Right renal pelvis (tissue), 4 donors: Measurements from ENCODE around the gene NUDT19. TPM values are rescaled to one million over a fixed set of nuclear protein-coding genes. Genes with fewer than 3 reads are reported as not detected.
A peak's percentile ranks its signal among the peaks of the same experiment; 100 is the strongest.
"Not testable (repeated sequence)": the region's sequence is repeated elsewhere in the genome, so short reads cannot be mapped to it uniquely, and the experiment has no call there.

ENCODE experiments used
- DNase-seq, 4 donors: peaks; one replicate each; pipeline ENCODE4 v3.0.0-alpha.2; 2013; ENCODE audit warnings: low read depth in 4 of 4, low spot score in 3 of 4, missing footprints in 1 of 4
- polyA plus RNA-seq, 4 donors: library from polyadenylated mRNA; unstranded; fragments of 120-200 nt; gene quantifications; one replicate each; pipeline ENCODE4 v1.2.1, GENCODE V29; 2013; ENCODE audit not compliant: insufficient read length in 4 of 4

The NUDT19 gene
- polyA plus RNA-seq = 10 to 100 TPM; 11.5 to 14.2 (median 13.1) TPM

DNA sequence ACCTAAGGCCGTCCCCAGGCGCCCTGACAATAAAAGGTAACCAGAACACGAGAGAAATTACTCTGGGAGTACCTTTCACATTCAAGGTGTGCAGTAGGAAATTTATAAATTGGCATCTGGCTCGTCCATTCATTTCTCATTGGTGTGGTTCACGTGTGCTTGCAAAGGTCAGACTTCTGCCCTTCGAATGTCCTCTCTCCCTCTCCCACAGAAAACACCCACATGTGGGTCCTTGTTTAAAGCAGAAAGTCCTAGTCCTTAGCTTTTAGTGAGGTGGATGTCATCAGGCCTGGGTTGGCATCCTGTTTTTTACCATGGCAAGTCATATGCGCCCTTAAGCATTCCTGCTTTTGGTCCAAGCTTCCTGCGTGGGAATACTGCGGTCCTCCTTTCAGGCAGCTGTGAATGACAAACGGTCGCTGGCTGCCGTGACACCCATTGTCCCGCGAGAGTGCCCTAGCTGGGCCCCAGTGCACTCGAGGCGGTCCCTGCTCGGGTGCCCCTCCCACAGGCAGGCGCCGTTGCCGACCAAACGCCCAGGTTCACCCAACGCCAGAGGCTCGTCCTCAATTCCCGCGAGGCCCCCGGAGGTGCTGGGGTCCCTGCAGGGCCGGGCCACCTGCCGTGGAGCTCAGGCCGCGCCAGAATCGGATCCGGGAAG, at the start of gene NUDT19:
Gene NUDT19 (plus strand): TSS at position 531 of the 661 bp plus-strand sequence. CDS start 140 bp downstream, outside the sequence.
- peak in 3 of 4 donors; percentile 65 to 75 (median 74) for DNase-seq

DNA sequence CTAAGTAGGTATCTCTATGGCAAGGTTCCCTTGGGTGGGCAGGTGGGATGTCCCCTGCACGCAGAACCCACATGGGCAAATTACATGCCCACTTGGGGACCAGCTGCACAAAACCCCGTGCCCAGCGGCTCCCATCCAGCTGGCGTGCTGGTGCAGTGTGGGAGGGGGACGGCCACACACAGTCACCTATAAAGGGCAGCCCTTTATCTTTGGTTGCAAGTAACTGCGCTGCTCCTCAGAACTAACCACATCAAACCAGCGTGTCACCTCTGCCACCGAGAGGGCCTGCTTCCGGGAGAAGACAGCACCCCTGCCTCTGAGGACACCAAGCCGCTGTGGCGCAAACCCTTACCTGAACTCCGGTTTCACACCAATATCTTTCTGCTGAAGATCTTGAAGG, 48.9 kb upstream of the NUDT19 start:
- no peak for DNase-seq

DNA sequence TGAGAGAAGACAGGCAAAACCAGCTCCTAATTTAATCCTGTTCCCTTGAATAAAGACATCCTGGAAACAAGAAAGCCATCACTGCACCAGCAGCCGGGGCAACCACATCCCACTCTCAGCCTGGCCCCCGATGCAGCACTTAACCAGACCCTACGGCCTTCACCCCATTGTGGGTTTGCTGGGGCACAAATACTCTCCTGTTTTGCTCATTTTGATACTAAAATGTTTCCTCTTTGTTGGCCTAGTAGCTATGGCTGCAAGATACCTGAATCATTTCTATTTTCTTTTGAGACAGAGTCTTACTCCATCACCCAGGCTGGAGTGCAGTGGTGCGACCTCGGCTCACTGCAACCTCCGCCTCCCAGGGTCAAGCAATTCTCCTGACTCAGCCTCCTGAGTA, 45.1 kb upstream of the NUDT19 start:
- DNase-seq = no peak

DNA sequence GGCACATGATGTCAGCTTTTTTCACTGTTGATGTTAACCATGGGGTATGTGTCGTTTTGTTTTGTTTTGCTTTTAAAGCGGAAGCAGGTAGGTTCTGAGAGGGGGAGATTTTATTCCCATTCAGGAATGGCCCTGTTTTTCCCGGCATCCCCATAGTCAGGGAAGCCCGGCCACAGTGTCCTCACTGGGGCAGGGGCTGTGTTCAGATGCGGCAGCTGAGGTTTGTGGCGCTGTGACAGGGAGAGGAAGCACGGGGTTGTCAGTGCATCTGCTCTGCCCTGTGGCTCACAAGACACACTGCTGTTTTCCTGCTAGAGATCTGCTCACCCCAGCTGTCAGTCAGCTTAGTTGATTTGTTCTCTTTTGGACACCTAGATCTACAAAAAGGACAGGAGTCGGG, 44.3 kb upstream of the NUDT19 start:
- no peak for DNase-seq

DNA sequence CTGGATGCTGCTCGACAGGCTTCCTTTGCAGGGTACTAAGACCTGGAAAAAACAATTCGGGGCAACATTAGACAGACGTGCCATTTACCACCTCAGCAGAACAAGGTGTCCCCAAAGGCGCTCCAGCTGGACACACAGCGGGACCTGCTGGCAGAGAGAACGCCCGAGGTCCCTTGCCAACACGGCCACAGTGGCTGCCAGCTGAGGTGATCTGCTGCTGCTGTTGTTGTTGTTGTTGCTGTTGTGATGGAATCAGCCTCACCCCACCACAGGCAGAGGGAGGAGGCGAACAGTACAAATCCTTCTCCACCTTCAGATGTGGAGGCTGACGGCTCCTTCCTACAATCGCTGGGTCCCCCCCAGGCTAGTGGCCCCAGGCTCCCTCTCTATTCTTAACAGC, 41.9 kb upstream of the NUDT19 start:
- no peak for DNase-seq

DNA sequence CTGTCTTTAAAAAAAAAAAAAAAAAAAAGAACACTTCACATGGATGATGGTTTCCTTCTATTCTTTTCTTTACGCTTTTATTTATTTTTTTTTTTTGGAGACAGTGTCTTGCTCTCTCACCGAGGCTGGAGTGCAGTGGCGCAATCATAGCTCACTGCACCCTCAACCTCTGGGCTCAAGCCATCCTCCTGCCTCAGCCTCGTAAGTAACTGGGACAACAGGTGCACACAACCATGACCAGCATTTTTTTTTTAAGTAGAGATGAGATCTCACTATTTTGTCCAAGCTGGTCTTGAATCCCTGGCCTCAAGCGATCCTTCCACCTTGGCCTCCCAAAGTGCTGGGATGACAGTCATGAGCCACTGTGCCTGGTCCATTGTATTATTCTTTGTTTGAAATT, 41.0 kb upstream of the NUDT19 start:
- no peak for DNase-seq

DNA sequence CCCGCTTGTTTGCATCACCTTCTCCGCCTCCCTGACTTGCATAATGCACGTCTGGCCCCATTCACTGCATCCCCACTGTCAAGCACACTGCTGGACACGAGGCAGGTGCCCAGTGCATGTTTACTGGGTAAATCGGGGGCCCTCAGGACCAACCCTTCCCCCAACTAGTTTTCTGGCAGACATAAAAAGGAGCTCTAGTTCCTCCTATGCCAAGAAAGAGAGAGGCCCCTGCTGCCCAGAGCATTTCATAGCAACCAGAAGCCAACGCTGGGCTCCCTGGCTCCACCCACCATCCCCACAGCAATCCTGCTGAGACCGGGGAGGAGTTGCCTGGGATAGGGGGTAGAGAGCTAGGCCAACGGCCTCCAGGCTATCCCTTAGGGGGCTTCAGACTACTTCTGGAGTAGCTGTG, 39.9 kb upstream of the NUDT19 start:
- no peak for DNase-seq

DNA sequence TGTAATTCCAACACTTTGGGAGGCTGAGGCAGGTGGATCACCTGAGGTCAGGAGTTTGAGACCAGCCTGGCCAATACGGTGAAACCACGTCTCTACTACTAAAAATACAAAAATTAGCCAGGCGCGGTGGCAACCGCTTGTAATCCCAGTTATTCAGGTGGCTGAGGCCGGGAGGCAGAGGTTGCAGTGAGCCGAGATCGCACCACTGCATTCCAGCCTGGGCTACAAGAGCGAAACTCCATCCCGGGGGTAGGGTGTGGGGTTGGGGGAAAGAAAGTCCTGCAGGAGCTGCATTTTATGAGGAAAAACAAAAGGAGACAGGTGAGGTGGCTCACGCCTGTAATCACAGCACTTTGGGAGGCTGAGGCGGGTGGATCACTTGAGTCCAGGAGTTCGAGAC, 39.3 kb upstream of the NUDT19 start:
- DNase-seq = not testable (repeated sequence)

DNA sequence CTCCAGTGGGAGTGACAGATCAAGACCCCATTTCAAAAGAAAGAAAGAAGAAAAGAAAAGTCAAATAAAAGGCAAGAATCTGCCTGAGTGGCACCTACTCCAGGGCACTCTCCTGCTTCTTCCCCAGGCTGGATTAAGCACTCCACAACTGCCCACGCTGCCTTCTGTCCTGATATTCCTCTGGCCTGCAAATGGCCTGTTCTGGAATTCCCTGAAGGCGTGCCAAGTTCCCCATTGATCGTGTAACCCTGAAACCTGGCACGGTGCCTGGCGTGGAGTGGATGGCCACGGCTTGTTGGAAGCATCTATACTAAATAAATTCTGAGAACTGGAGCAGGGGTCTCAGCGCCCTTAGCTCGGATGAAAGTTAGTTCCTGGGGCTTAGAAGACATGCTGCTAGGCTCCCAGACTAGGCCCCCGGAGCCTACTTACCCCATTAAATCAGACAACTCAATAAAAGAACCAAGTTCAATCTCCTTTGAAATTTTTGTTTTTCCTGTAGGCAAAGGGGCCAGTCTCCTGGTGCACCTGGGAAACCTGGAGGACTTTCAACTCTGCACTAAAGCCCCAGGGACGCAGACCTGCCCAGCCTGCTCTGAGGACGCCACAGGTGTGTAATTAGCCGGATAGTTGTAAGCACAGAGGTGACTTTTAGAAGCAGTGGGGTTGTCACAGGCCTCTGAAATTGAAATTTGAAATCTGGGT, 38.6 kb upstream of the NUDT19 start:
- DNase-seq = no peak

DNA sequence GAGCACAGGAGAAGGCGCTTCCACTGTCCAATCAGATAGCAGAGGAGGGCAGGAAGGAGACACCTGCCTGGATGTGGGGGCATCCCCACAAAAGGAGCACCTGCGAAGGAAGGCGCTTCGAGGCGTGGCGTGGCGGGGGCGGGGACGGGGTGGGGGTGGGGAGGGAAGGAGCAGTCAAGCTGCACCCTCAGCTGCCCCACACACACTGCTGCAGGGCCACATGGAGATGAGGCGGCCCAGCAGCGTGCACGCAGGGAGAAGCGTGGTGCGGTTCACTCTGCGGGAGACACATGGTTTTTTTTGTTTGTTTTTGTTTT, 38.1 kb upstream of the NUDT19 start:
- no peak for DNase-seq

DNA sequence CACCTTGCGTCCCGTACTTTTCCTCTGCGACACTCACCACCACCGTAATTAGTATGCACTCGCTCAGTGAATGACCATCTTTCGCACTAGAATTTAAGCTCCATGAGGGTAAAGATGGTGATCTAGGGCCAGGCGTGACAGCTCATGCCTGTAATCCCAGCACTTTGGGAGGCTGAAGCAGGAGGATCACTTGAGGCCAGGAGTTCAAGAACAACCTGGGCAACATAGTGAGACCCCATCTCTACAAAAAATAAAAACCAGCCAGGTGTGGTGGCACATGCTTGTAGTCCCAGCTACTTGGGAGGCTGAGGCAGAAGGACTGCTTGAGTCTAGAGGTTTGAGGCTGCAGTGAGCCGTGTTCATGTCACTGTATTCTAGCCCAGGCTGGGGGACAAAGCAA, 35.2 kb upstream of the NUDT19 start:
- not testable (repeated sequence) for DNase-seq

DNA sequence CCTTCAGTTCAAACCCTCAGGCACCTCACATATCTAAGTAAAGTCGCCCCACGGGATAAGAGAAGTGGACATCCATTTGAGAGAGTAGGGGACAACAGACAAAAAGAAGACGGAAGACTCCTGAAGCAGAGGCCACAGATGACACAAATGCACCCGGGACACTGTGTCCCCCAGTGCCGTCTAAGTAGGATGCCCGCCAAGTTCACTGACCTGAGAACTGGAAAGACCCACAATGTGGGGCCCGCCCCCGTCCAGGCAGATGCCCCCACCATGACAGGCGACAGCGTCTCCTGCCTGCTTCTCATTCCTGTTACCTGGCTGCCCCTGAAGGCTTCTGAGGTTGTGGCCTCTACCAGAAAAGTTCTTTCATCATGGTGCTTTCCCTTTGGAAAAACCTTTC, 33.5 kb upstream of the NUDT19 start:
- DNase-seq = no peak

DNA sequence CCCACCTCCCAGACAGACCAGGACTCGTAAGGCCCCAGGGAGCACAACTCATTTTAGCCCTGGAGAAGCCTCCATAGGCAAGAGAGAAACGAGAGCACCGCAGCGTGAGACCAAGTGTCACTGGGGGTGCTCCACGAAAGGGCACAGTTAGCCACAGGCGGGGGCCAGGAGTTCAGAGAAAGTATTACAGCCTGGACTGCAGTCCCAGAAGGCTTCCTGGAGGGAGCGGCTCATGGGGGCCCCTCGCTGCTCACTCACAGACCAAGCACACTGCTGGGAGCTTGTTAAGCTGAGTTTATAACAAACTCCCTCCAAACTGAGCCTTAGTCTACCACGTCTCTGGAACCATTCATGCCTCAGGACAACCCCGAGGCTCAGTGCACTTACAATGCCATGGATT, 33.1 kb upstream of the NUDT19 start:
- no peak for DNase-seq

DNA sequence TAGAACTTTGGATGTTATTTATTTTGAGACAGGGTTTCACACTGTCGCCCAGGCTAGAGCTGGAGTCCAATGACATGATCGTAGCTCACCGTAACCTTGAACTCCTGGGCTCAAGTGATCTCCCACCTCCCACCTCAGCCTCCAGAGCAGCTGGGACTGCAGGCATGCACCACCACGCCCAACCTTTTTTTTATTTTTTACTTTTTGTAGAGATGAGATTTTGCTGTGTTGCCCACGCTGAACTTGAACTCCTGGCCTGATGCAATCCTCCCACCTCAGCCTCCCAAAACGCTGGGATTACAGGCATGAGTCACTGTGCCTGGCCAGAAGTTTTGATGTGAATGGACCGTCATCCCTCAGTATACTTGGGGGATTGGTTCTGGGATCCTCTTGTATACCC, 30.3 kb upstream of the NUDT19 start:
- DNase-seq = no peak

DNA sequence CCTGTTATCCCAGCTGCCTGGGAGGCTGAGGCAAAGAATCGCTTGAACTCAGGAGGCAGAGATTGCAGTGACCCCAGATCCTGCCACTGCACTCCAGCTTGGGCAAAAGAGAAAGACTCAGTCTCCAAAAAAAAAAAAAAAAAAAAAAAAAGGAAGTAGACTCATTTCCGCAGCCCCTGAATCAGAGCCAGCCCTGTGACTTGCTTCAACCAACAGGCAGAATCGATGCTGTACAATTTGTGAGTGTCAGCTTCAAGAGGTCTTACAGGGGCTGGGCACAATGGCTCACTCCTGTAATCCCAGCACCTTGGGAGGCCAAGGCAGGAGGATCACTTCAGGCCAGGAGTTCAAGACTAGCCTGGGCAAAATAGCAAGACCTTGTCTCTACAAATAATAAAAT, 29.4 kb upstream of the NUDT19 start:
- no peak for DNase-seq

DNA sequence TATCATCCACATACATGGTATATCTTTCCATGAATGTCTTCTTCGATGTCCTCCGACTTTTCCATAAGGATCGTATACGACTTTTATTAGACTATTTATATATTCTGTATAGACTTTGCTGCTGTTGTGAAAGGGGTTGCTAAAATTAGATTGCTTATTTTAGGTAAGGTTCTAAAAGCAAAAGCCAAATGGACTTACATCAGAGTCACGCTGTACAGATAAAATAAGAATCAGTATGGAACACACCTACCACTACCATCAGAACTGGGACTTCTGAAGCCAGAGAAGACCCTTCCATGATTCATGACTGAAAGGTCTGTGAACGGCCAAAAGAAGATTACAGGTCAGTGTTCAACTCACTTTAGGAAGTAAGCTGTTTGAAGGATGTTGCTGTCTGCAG, 25.5 kb upstream of the NUDT19 start:
- no peak for DNase-seq

DNA sequence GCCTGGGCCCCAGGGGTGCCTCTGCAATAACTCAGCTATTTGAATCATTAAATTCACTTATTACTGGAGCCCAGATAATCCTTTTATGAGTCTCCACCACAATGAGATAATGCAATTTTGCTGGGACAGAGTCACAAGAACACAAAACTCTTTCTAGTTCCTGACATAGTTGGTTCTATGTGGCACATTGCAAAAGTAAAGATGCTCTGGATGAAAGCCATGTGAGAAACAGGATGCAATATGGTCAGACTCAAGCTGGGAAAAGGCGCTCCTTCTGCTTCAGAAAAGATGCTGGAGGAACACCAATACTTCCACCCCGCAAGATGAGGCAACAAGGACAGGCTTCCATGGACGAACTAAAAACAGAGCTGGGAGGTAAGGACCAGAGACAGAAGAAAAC, 22.3 kb upstream of the NUDT19 start:
- DNase-seq = no peak

DNA sequence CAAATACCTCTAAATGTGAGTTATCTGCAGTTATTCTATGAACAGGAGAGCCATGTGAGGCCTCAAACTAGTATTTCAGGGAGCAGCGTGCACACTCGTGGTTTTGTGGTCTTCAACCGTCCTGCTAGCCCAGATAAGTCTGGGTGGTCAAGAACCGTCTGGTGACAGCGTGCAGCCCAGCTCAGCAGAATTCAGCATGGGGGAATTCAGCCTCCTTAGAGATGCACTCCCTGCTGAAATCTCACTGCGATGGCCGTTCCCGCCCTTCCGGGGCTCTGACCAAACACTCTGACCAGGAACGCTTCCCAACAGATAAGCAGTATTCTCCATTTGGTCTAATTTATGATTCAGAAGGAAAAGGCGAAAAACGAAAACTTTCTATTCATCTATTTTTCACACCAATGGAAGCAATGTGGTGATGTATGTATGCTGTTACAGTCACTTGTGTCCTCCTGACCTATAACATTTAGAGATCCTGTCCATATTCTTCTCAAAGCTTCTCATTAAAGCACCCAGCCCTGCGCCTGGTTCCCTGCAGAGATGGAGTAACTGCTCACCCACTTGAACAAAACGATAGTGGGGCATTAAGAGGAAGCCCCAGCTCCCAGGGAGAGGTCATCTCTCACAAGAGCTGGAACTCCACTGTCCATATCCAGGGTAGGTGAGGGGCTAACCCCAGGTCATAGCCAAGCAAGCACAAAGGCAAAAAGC, 19.6 kb upstream of the NUDT19 start:
- DNase-seq = no peak

DNA sequence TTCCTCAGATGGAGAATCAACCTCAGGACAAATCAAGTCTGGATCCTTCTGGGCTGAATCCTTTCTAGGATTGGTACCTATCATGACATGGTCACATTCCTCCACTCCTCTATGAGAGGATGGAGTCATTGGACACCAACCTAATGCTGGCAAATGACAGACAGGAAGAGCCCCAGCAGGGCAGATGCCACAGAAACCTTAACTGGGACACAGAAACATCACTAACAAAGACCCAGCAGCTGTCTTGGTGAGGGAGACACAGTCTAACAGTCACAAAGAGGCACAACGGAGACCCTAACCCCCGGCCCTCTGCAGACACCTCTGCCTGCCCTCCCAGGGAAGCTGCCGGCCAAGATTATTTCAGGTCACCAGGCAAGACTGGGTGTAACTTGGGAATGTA, 18.8 kb upstream of the NUDT19 start:
- DNase-seq = no peak

DNA sequence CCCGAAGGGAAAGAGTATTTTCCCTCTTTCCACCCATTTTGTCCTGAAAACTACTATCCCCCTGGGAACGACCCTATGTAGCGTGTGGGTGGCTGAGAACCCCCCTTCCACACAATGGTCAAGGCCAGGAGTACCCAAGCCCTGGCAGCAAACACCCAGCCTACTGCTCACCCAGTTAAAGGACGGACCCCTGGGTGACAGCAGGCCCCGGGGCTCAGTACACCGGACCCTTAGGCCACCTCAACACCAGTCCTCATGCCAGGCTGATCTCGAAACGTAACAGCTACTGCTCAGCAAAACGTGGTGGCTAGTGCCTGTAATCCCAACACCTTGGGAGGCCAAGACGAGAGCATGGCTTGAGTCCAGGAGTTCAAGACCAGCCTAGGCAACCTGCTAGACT, 18.0 kb upstream of the NUDT19 start:
- DNase-seq = no peak

DNA sequence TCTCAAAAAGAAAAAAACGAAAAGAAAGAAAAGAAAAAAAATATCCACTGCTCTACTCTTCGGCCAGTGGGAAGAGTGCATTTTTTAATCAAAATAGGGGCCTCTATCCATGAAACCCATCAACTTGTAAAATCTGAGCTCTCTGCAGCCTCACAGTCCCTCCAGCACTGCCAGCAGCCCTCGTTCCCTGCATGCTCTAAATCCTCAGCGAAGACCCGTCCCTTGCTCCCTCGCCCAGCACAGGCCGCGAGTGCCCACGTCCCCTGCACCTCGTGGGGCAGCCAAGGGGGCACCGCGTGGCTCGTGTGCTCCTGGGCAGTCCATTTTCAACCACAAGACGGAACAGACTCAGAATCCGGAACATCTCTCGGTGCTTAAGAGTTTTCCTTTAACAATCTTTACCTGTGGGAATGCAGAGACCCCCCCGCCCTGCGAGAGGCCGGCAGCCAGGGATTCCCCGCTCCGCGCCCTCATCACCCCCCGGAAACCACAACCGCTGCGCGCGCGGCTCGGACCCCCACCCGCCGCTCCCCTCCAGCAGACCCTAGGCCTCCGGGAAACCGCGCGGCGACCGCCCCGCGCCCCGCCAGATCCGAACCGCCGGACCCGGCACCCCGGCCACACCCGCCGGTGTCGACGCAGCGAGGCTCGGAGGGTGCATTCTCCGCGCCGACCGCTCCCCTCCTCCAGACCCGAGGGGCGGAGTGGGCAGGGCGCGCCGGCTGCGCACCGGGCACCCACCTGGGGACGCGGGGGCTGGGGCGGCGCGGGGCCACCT, 17.3 kb upstream of the NUDT19 start:
- no peak for DNase-seq
